Thymus (tissue), 11 donors: ENCODE data around the gene CPNE4. TPM values are rescaled to one million over a fixed set of nuclear protein-coding genes. Genes with fewer than 3 reads are reported as not detected.

Source experiments
- DNase-seq, 9 donors: peaks; one replicate each; pipeline ENCODE4 v3.0.0-alpha.2; 2013; ENCODE audit warnings: low spot score in 9 of 9, low read depth in 6 of 9, missing footprints in 1 of 9
- H3K27ac ChIP-seq, 2 donors: one replicate each; pipeline ENCODE4 v1.5.1; 2013; ENCODE audit warnings: control low read depth in 1 of 2, low read depth in 1 of 2, low read length in 1 of 2, mild to moderate bottlenecking in 1 of 2, moderate library complexity in 1 of 2
- H3K27me3 ChIP-seq, 2 donors: one replicate each; pipeline ENCODE4 v1.5.1; 2013; ENCODE audit warnings: low read length in 1 of 2; ENCODE audit not compliant: control insufficient read depth in 2 of 2, insufficient read depth in 1 of 2
- H3K36me3 ChIP-seq, 2 donors: one replicate each; pipeline ENCODE4 v1.5.1; 2013; ENCODE audit warnings: low read length in 1 of 2, mild to moderate bottlenecking in 1 of 2, moderate library complexity in 1 of 2; ENCODE audit not compliant: control insufficient read depth in 2 of 2, insufficient read depth in 2 of 2
- H3K4me1 ChIP-seq, 2 donors: one replicate each; pipeline ENCODE4 v1.5.1; 2013; ENCODE audit warnings: low read length in 2 of 2; ENCODE audit not compliant: control insufficient read depth in 2 of 2, insufficient read depth in 2 of 2
- H3K4me3 ChIP-seq, 2 donors: one replicate each; pipeline ENCODE4 v1.5.1; 2013; ENCODE audit warnings: low read length in 2 of 2, control low read depth in 1 of 2, mild to moderate bottlenecking in 1 of 2
- H3K9me3 ChIP-seq, 2 donors: one replicate each; pipeline ENCODE4 v1.5.1; 2013; ENCODE audit warnings: low read length in 1 of 2, mild to moderate bottlenecking in 1 of 2; ENCODE audit not compliant: control insufficient read depth in 2 of 2, insufficient read depth in 1 of 2
- WGBS: extraction: QIAGEN DNeasy Blood & Tissue Kit; methylation state at CpG from one replicate; pipeline ENCODE4 v1.1.7; 2013; 5-methylcytosine and 5-hydroxymethylcytosine counted together
- polyA plus RNA-seq: library from polyadenylated mRNA; stranded (reverse); fragments of 200-250 nt; gene quantifications from one replicate; pipeline ENCODE4 v1.2.3, GENCODE V29; 2013
- total RNA-seq: library from RNA; stranded (reverse); fragments of 120-200 nt; gene quantifications from one replicate; pipeline ENCODE4 v1.2.4, GENCODE V29; 2013
- donor health status: healthy.

CPNE4 gene
- total and polyA plus RNA-seq, 2 donors = 0.33 to 0.89 TPM

GRCh38 chr3:131622726-131623125 is 412.1 kb downstream of the CPNE4 start:
- no peak overlapping the region for H3K4me3 ChIP-seq
- no peaks in the 10 kb centered on the region for H3K9me3 ChIP-seq
- no peaks in the 10 kb centered on the region for H3K36me3 ChIP-seq
- WGBS = 94% methylated on average over 5 of the region's 5 CpGs
- no peaks in the 10 kb centered on the region for H3K27me3 ChIP-seq
- no peak for DNase-seq
- H3K27ac ChIP-seq = no peak overlapping the region
- no peaks in the 10 kb centered on the region for H3K4me1 ChIP-seq

- no peak for DNase-seq
- Histone ChIP-seq H3K36me3 (no peaks in the 10 kb centered on the region), H3K4me1 (no peaks in the 10 kb centered on the region), H3K4me3 (no peak overlapping the region), H3K9me3 (no peaks in the 10 kb centered on the region), H3K27ac (no peak overlapping the region), H3K27me3 (no peaks in the 10 kb centered on the region)
- 92% methylated on average over 1 of the region's 1 CpG for WGBS
Observed at GRCh38 chr3:131620977-131621376, 413.8 kb downstream of the CPNE4 start.

DNA sequence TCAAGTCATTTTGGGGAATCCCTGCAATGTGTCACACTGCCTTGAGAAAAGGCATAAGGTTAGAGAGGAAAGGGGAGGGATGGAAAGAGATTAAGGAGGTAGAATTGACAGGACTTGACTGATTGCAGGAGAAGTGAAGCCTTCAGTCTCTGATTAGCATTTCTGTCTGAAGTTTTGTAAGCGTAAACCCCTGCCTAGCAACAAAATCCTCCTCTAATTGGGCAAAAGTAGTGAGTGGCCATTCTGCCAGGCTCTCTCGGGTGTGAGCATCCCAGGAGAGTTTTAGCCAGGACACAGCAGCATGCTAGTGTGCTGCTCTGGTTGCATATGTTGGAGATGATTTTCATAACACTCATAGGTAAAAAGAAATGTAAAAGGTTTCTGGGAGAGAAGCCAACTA is 415.0 kb downstream of the CPNE4 start:
- WGBS = 59% methylated on average over 2 of the region's 2 CpGs
- no peaks in the 10 kb centered on the region for H3K9me3 ChIP-seq

GRCh38 chr3:131616719-131617118 is 418.1 kb downstream of the CPNE4 start:
- WGBS = 67% methylated on average over 3 of the region's 3 CpGs

More for the DNA sequence above, 415.0 kb downstream of the CPNE4 start:
- Histone ChIP-seq H3K4me3 (no peak overlapping the region), H3K4me1 (no peaks in the 10 kb centered on the region), H3K27me3 (no peaks in the 10 kb centered on the region), H3K27ac (no peak overlapping the region), H3K36me3 (no peaks in the 10 kb centered on the region)
- no peak for DNase-seq

DNA sequence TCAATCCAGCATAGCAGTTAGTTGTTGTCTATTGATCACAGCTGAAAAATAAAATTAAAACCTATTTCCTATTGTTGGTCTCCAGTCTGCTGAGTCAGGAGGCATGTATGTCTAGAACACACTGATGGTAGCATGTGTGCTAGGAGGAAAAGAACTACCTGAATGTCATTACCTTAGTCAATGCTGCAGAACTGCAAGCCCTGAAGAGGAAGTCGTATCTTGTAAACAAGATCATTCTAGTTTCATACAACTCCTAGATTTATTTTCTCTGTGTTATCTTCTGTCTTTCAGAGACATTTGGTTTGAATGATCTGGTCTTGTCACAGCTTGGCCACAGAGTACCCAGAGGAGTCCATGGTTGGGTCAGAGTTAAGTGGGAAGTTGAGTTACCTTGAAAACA is 422.1 kb downstream of the CPNE4 start:
- Histone ChIP-seq H3K36me3 (no peaks in the 10 kb centered on the region), H3K4me1 (no peaks in the 10 kb centered on the region), H3K27ac (no peak overlapping the region), H3K9me3 (no peaks in the 10 kb centered on the region), H3K4me3 (no peak overlapping the region), H3K27me3 (no peaks in the 10 kb centered on the region)
- 97% methylated on average over 1 of the region's 1 CpG for WGBS
- no peak for DNase-seq

More at GRCh38 chr3:131616719-131617118, 418.1 kb downstream of the CPNE4 start:
- no peaks in the 10 kb centered on the region for H3K36me3 ChIP-seq
- no peaks in the 10 kb centered on the region for H3K27me3 ChIP-seq
- DNase-seq = no peak
- no peak overlapping the region for H3K4me3 ChIP-seq
- H3K9me3 ChIP-seq = no peaks in the 10 kb centered on the region
- no peak overlapping the region for H3K27ac ChIP-seq
- no peaks in the 10 kb centered on the region for H3K4me1 ChIP-seq

GRCh38 chr3:131610174-131610573 is 424.6 kb downstream of the CPNE4 start:
- no peaks in the 10 kb centered on the region for H3K9me3 ChIP-seq
- H3K27ac ChIP-seq = no peak overlapping the region
- H3K36me3 ChIP-seq = no peaks in the 10 kb centered on the region
- H3K4me3 ChIP-seq = no peak overlapping the region
- no peaks in the 10 kb centered on the region for H3K4me1 ChIP-seq
- H3K27me3 ChIP-seq = no peaks in the 10 kb centered on the region
- DNase-seq = no peak

GRCh38 chr3:131608741-131609140 is 426.1 kb downstream of the CPNE4 start:
- no peaks in the 10 kb centered on the region for H3K27me3 ChIP-seq
- no peaks in the 10 kb centered on the region for H3K4me1 ChIP-seq
- H3K27ac ChIP-seq = no peak overlapping the region
- no peak for DNase-seq
- no peak overlapping the region for H3K4me3 ChIP-seq
- no peaks in the 10 kb centered on the region for H3K9me3 ChIP-seq
- H3K36me3 ChIP-seq = no peaks in the 10 kb centered on the region

GRCh38 chr3:131608296-131608695 is 426.5 kb downstream of the CPNE4 start:
- no peaks in the 10 kb centered on the region for H3K27me3 ChIP-seq
- no peaks in the 10 kb centered on the region for H3K9me3 ChIP-seq
- no peak overlapping the region for H3K4me3 ChIP-seq
- no peaks in the 10 kb centered on the region for H3K4me1 ChIP-seq
- H3K36me3 ChIP-seq = no peaks in the 10 kb centered on the region
- 94% methylated on average over 1 of the region's 1 CpG for WGBS
- no peak overlapping the region for H3K27ac ChIP-seq
- DNase-seq = no peak

DNA sequence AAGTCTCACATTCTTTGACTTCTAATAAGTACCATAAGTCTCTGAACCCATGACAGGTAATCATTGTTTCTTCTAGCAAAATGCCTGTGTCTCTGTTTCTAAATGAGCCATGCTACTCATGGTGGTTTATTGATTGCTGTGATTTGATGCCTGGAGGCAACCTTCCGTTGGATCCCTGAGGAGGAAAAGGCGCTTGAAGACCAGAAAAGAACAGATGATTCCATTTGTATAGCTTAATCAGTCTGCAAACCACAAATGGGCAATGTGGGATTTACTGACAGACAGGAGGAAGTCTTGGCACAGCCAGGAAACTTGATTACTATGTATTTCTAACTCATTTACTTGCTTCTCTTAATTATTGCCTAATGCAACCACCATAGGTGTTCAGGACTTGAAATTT is 428.9 kb downstream of the CPNE4 start:
- DNase-seq = no peak
- Histone ChIP-seq H3K27ac (no peak overlapping the region), H3K9me3 (no peaks in the 10 kb centered on the region), H3K4me1 (no peaks in the 10 kb centered on the region), H3K36me3 (no peaks in the 10 kb centered on the region), H3K27me3 (no peaks in the 10 kb centered on the region), H3K4me3 (no peak overlapping the region)
- 30% methylated on average over 2 of the region's 2 CpGs for WGBS
